ENCODE results near the gene RNF144A.
"Not testable (repeated sequence)": the region's sequence is repeated elsewhere in the genome, so short reads cannot be mapped to it uniquely, and the experiment has no call there.

The RNF144A gene, protein sequence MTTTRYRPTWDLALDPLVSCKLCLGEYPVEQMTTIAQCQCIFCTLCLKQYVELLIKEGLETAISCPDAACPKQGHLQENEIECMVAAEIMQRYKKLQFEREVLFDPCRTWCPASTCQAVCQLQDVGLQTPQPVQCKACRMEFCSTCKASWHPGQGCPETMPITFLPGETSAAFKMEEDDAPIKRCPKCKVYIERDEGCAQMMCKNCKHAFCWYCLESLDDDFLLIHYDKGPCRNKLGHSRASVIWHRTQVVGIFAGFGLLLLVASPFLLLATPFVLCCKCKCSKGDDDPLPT

DNA sequence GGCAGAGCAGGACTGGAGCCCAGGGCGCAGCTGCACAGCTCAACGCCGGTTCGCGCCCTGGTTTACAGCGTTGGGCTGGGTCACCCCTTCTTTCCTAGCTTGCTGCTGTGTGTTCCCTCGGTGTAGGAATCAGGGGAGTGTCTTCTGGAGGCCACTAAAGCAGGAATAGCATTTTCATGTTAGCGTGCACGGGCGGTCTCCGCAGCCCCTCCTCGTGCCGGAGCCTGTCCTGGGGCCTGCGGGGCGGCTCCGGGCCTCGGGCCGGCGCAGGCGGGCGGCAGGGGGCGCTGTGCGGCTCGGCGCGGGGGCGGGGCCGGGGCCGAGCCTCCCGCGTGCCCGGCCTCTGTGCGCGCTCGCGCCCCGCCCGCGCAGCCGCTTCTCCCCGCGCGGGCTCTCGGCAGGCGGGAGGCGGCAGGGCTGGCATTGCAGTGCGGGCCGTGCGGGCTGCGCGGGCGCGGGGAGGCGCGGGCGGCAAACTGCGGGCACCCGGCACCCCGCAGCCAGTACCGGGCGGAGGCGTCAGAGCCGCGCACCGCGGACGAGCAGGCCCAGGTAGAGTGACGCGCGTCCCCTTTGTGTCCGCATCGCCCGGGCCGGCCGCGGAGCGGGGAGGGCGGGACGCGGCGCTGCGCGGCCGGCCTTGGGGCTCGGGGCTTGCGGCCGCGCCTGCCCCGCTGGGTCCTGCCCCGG is at the start of gene RNF144A:
Gene RNF144A, plus strand, starts transcription at position 342 of the 690 bp plus-strand sequence. CDS start 79,515 bp downstream, outside the sequence.
- peak; percentile 60 to 72 for DNase-seq

DNA sequence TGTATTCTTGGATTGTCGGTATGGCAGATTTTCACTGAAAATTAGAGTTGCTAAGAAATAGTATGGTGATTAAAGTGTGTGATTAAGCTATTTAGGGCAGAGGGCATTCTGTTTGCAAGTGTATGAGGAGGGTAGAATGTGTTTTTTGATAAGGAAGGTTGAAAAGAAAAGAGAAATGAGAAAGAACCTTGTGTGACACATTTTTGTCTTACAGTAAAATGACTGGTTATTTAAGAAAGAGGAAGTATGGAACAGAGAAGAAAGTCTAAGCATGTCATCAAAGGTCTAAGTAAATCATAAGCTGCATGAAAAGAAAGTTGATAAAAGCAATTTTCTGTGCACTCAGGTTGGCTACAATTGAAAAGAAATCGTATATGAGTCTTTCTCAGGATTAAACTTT is 44.8 kb upstream of the RNF144A start:
- DNase-seq: no peak

GRCh38 chr2:6874032-6874431 is 43.2 kb upstream of the RNF144A start:
- DNase-seq: no peak

DNA sequence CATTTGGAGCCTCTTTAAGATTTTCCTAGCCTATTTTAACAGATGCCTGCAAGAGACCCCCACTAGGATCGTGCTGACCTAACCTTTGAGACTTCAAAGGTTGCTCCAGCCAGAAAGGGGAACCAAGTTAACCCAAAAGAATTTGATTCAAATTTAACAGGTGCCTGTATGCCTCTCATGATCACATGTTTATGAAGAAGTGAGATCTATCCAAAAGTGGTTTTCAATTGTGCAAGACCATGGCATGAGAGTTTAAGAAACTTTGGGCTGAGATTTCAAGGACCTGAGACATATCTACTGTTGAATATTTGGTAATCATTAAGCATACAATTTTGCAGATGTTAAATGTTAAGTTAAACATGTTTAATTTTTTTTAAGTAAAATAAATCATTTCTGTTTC is 40.9 kb upstream of the RNF144A start:
- no peak for DNase-seq

DNA sequence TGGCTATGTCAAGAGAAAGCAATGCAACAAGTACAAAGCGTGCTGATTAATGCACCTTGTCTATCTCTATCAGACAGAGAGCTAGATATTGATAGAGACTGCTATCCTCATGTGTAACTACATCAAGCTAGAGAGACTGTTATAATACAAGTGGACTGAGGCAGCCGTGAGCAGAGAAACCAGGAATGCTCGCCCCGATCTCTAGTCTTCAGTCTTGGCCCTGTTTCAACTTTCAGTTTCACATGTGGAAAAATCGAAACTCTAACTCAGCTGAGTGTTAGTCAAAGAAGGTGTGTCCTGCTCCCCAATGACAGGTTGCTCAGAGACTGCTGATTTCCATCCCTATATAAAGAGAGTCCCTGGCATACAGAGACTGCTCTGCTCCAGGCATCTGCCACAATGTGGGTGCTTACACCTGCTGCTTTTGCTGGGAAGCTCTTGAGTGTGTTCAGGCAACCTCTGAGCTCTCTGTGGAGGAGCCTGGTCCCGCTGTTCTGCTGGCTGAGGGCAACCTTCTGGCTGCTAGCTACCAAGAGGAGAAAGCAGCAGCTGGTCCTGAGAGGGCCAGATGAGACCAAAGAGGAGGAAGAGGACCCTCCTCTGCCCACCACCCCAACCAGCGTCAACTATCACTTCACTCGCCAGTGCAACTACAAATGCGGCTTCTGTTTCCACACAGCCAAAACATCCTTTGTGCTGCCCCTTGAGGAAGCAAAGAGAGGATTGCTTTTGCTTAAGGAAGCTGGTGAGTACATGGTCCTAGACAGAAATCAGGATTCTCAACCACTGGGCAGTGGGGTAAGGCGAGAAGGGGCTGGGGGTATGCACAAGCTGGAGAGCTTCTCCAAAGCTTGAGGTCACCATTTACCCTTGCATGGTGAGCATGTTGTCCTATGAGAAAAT is 39.6 kb upstream of the RNF144A start, which contains the start of gene RSAD2:
Gene RSAD2, plus strand, starts transcription at position 376 of the 903 bp plus-strand sequence. Its CDS starts 24 bp downstream, at position 400.
- peak in 1 of 2 donors; percentile 64 for DNase-seq

DNA sequence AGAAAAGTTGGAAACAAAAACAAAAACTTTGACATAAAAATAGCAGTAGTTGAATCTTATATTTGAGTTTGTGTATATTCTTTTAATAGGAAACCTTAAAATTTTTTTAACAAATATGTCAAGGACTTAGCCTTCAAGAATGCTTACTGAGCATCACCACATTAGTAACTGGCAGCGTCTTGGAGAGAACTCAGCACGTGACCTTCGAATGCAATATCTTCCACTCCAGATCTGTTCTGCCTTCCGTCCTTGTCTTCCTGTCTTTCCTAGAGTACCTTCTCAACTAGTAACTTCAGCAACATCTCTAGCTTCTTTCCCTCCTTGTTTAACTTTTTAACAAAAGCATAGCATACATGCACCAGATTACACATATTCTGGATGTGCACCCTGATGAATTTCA is 38.7 kb upstream of the RNF144A start:
- no peak for DNase-seq

DNA sequence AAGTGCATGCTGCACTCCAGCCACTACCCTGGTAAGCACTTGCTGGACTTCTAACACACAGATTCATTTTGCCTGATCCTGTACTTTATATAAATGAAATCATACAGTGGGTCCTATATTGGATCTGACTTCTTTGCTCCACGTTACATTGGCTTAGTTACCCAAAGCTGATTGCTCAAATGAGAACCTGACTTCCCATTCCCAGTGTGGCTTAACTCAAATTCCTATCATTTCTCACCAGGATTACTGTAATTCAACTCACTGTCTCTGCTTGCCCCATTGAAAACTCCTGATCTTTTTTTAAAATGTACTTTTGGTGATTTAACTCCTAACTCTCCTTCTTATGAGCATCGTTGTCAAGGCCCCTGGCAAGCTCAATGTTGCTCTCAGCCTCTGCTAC is 38.2 kb upstream of the RNF144A start:
- DNase-seq: no peak

DNA sequence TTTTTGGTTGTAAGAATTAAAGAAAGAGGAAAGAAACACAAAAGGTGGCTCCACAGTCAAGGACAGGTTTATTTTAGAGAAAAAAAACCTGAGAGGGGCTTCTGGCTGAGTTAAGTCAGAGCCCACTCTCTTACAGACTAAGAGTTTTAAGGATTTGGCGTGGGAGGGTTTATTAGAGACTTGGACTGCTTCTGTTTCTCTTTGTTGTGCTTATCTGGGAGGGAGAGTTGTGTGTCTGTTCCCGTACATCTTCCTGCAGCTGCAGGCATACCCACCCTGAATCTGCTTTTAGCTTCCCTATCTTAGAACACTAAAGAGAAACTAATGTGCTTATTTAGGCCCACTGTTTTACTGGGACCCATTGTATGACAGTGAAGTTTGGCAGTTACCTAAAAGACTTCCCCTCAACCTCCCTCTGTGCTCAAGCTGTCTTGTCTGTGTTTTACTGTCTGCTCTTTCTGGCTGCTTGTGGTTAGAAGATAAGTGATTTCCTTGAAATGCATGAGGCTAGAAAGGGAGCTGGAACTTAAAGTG is 36.9 kb upstream of the RNF144A start:
- peak in 1 of 2 donors; percentile 59 for DNase-seq

GRCh38 chr2:6881046-6881445 is 36.2 kb upstream of the RNF144A start:
- no peak for DNase-seq

- no peak for DNase-seq
Measured at GRCh38 chr2:6881516-6881915, 35.7 kb upstream of the RNF144A start.

DNA sequence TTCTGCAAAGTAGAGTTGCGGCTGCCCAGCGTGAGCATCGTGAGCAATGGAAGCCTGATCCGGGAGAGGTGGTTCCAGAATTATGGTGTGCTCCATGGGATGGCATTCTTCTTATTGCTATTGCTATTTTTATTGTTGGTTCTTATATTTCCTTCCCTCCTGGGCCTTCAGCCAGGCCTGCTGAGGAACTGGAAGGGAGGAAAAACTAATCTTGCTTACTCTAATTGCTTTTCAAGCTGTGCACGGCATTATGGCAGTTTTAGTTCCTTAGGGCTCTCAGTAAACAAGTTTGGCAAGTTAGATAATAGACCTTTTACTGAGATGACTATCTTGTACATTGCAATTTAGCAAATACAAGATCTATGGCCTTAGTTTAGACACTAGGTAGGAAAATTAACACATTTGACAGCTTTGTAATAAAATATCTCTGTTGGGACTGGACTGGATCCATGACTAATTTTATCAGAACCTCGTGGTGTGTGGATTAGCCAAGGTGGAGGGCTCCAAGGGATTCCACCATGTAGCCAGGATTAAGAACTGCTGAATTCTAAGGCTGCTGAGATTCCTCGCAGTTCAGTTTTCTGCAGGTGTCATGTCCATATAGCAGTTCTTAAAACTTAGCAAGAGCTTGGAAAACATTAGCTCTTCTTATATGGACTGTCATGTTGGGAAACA is 33.6 kb upstream of the RNF144A start:
- no peak for DNase-seq

GRCh38 chr2:6885551-6885950 is 31.7 kb upstream of the RNF144A start:
- no peak for DNase-seq

GRCh38 chr2:6885968-6886367 is 31.2 kb upstream of the RNF144A start:
- DNase-seq: no peak

GRCh38 chr2:6887751-6888192 is 29.4 kb upstream of the RNF144A start:
- no peak for DNase-seq

GRCh38 chr2:6888724-6889123 is 28.5 kb upstream of the RNF144A start:
- no peak for DNase-seq

GRCh38 chr2:6893876-6894482 is 23.2 kb upstream of the RNF144A start:
- DNase-seq: no peak

- DNase-seq: peak in 1 of 2 donors; percentile 61
Measured at GRCh38 chr2:6896930-6897759, 20.1 kb upstream of the RNF144A start.

DNA sequence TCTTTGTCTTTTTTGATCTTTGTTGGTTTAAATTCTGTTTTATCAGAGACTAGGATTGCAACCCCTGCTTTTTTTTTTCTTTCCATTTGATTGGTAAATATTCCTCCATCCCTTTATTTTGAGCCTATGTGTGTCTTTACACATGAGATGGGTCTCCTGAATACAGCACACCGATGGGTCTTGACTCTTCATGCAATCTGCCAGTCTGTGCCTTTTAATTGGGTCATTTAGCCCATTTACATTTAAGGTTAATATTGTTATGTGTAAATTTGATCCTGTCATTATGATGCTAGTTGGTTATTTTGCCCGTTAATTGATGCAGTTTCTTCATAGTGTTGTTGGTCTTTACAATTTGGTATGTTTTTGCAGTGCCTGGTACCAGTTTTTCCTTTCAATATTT is 14.6 kb upstream of the RNF144A start:
- not testable (repeated sequence) for DNase-seq

DNA sequence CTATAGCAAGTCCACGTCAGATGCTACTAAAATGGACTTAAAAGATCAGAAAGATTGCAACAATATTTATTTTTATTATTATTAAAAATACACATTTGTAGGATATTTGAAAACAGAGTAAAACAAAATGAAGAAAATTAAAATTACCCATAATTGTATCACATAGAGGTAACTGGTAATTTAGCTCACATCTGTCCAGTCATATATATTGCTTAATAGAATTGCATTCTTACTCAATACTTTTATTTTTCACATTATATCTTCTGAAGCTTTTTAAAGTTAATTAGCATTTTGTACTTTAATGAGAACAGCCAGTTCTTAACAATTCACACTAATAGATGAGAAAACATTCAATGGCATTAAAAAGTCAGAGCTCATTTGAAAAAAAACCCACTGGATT is 11.5 kb upstream of the RNF144A start:
- DNase-seq: no peak

- no peak for DNase-seq
Measured at GRCh38 chr2:6906165-6906741, 11.0 kb upstream of the RNF144A start.

GRCh38 chr2:6908291-6908690 is 8.9 kb upstream of the RNF144A start:
- DNase-seq: no peak

Data from CD4-positive, alpha-beta T cell treated with Interleukin-4 for 1 hour (primary cell).